Measurements from ENCODE around the gene SLC66A3. TPM values are rescaled to one million over a fixed set of nuclear protein-coding genes. Genes with fewer than 3 reads are reported as not detected.

SLC66A3 gene
- total and polyA plus RNA-seq, 2 experiments from 2014 or later, result 34.9 to 46.8 TPM

DNA sequence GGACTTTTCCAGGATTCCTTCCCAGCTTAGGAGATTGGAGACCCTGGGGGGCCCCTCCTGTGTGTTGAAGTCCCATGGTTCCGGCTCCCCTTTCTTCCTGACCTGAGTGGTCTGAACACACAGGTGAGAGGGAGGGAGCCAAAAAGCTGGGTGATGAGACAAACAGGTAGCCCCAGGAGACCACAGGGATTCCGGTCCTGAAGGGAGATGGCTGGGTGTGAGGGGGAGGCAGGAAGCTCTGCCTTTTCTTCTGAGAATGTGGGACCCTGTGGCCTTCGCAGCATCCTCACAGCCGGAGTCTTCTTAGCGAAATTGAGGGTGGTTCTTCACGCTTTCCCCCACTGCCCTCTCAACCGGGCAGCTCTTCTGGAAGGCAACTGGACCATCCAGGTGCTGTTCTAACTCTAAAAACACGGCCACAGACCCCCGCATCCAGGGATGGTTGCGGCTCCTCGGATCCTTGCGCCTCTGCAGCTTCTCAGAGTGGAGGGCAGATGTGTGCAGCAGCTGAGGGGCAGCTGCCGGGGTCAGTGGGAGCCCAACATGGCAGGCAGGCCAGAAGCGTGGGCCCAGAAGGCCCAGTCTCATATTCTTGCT, 4.4 kb downstream of the SLC66A3 start:
- 92 to 94% methylated on average over 14 of the region's 14 CpGs for whole genome bisulfite sequencing, 2 experiments (ENCODE audit: low coverage in 1 of 2, low lambda C conversion rate in 2 of 2, missing lambda C conversion rate in 2 of 2)
- Histone ChIP-seq H3K4me3 (no peak overlapping the region), H3K79me2 (ENCODE audit: insufficient read depth) (no peaks in the 10 kb centered on the region), H3K4me2 (ENCODE audit: unreplicated experiment) (no peak overlapping the region), H3K9me2 (ENCODE audit: insufficient read depth) (no peaks in the 10 kb centered on the region), H2AFZ (no peak overlapping the region), H3K9ac (no peak overlapping the region), H3K9me3 (ENCODE audit: low read depth) (no peaks in the 10 kb centered on the region), H3K27me3 (replicated peaks; ENCODE audit: insufficient read depth) (no peaks in the 10 kb centered on the region), H3K27ac (no peak overlapping the region), H4K20me1 (ENCODE audit: insufficient read depth) (no peaks in the 10 kb centered on the region), H3K4me1 (ENCODE audit: insufficient read depth) (no peaks in the 10 kb centered on the region), H3F3A (ENCODE audit: insufficient read depth) (no peaks in the 10 kb centered on the region), H3K36me3 (ENCODE audit: low read depth) (no peaks in the 10 kb centered on the region)
- TF ChIP-seq EZH2phosphoT487 (IDR thresholded peaks at IDR 0.05; ENCODE audit: insufficient read depth, low read depth), result no peak
- TF ChIP-seq EZH2 (IDR thresholded peaks at IDR 0.05; ENCODE audit: insufficient read depth, poor library complexity, severe bottlenecking), result no peak
- in situ Hi-C loops (cut with MboI), result no loop called here
- no peak for DNase-seq

DNA sequence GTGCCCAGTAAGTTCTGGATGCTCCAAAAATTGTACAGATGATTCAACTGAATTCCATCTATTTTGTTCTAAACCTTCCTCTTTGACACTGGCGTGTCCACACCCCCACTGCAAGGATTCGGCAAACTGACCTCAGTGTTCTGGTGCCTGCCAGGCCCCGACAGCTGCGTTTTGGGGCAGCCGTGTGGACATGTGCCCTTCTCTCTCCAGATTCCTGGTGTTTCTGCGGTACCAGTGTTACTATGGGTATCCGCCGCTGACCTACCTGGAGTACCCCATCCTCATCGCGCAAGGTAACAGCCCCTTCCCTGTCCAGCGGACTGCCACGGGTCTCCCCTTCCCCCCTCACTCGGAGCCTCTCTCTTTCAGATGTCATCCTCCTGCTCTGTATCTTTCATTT, 5.0 kb downstream of the SLC66A3 start:
- no peaks in the 10 kb centered on the region for H3F3A ChIP-seq (ENCODE audit: insufficient read depth)
- H3K27me3 ChIP-seq (replicated peaks; ENCODE audit: insufficient read depth), result no peaks in the 10 kb centered on the region
- no peak overlapping the region for H2AFZ ChIP-seq
- H3K9me3 ChIP-seq (ENCODE audit: low read depth), result no peaks in the 10 kb centered on the region
- no peaks in the 10 kb centered on the region for H3K4me1 ChIP-seq (ENCODE audit: insufficient read depth)
- in situ Hi-C loops (cut with MboI), result no loop called here
- DNase-seq, result no peak
- TF ChIP-seq EZH2phosphoT487 (IDR thresholded peaks at IDR 0.05; ENCODE audit: insufficient read depth, low read depth) (no peak), EZH2 (IDR thresholded peaks at IDR 0.05; ENCODE audit: insufficient read depth, poor library complexity, severe bottlenecking) (no peak)
- no peaks in the 10 kb centered on the region for H3K79me2 ChIP-seq (ENCODE audit: insufficient read depth)
- no peak overlapping the region for H3K4me2 ChIP-seq (ENCODE audit: unreplicated experiment)
- WGBS, 2 experiments (ENCODE audit: low coverage in 1 of 2, low lambda C conversion rate in 2 of 2, missing lambda C conversion rate in 2 of 2), result 95 to 96% methylated on average over 13 of the region's 13 CpGs
- no peaks in the 10 kb centered on the region for H3K9me2 ChIP-seq (ENCODE audit: insufficient read depth)
- no peaks in the 10 kb centered on the region for H3K36me3 ChIP-seq (ENCODE audit: low read depth)
- no peak overlapping the region for H3K27ac ChIP-seq
- H3K9ac ChIP-seq, result no peak overlapping the region
- no peaks in the 10 kb centered on the region for H4K20me1 ChIP-seq (ENCODE audit: insufficient read depth)
- H3K4me3 ChIP-seq, result no peak overlapping the region

DNA sequence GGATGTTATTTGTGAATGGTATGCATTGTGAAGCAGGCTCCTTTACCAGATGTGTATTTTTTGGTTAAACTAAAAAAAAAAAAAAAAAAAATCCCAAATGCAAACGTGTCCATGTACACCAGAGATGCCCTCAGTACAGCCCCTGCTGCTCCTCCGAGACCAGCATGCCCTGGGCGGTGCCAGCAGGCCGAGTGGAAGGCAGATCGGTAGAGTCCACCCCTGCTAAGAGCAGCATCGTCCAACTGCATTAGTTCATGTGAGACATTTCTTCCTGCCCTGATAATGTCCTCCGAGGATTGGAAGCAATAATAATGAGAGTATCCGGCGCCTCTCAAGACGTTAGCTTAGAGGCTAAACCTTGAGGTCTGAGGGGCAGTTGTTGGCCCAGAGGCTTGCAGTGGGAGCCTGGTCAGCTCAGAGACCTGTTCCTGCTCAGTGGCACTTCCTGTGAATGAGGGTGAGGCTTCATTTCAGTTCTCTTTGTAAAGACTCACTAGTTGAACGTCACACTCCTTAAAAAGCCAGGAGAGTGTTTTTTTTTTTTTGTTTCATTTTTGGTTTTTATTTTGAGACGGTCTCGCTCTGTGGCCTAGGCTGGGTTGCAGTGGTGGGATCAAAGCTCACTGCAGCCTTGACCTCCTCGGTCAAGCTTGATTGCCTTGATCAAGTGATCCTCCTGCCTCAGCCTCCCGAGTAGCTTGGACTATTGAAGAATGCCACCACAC, 5.6 kb downstream of the SLC66A3 start:
- in situ Hi-C loops (cut with MboI), result no loop called here
- no peak for DNase-seq

DNA sequence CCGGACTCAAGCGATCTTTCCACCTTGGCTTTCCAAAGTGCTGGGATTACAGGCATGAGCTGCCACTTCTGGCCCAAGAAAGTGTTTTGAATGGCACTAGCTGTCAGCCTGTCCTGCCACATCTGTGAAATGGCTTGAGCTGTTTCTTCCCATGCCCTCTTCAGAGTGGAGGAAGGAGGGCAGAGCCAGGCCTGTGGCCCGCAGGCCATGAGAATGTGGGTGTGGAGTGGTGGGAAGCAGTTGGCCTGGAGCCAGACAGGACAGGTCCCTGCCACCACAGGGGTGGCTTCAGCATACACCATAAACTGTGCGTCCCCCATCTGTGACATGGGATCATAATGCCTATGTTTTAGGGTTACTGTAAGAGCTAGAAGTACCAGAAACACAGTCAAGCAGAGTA, 6.5 kb downstream of the SLC66A3 start:
- no peaks in the 10 kb centered on the region for H3K36me3 ChIP-seq (ENCODE audit: low read depth)
- no peak overlapping the region for H3K27ac ChIP-seq
- TF ChIP-seq EZH2 (IDR thresholded peaks at IDR 0.05; ENCODE audit: insufficient read depth, poor library complexity, severe bottlenecking) (no peak), EZH2phosphoT487 (IDR thresholded peaks at IDR 0.05; ENCODE audit: insufficient read depth, low read depth) (no peak)
- no peaks in the 10 kb centered on the region for H3K4me1 ChIP-seq (ENCODE audit: insufficient read depth)
- no peak overlapping the region for H3K4me2 ChIP-seq (ENCODE audit: unreplicated experiment)
- no peaks in the 10 kb centered on the region for H3K27me3 ChIP-seq (replicated peaks; ENCODE audit: insufficient read depth)
- in situ Hi-C loops (cut with MboI), result no loop called here
- H3K9me3 ChIP-seq (ENCODE audit: low read depth), result no peaks in the 10 kb centered on the region
- no peaks in the 10 kb centered on the region for H3F3A ChIP-seq (ENCODE audit: insufficient read depth)
- no peak overlapping the region for H3K9ac ChIP-seq
- no peak for DNase-seq
- WGBS, 2 experiments (ENCODE audit: low coverage in 1 of 2, low lambda C conversion rate in 2 of 2, missing lambda C conversion rate in 2 of 2), result 98 to 100% methylated on average over 4 of the region's 4 CpGs
- no peak overlapping the region for H2AFZ ChIP-seq
- no peaks in the 10 kb centered on the region for H3K79me2 ChIP-seq (ENCODE audit: insufficient read depth)
- no peaks in the 10 kb centered on the region for H4K20me1 ChIP-seq (ENCODE audit: insufficient read depth)
- no peaks in the 10 kb centered on the region for H3K9me2 ChIP-seq (ENCODE audit: insufficient read depth)
- H3K4me3 ChIP-seq, result no peak overlapping the region

More for the DNA sequence above, 5.6 kb downstream of the SLC66A3 start:
- Histone ChIP-seq H3K27ac (no peak overlapping the region), H3K9ac (no peak overlapping the region), H3K36me3 (ENCODE audit: low read depth) (no peaks in the 10 kb centered on the region), H3K27me3 (replicated peaks; ENCODE audit: insufficient read depth) (no peaks in the 10 kb centered on the region), H3K4me3 (no peak overlapping the region), H3K4me2 (ENCODE audit: unreplicated experiment) (no peak overlapping the region), H4K20me1 (ENCODE audit: insufficient read depth) (no peaks in the 10 kb centered on the region), H3F3A (ENCODE audit: insufficient read depth) (no peaks in the 10 kb centered on the region), H3K9me3 (ENCODE audit: low read depth) (no peaks in the 10 kb centered on the region), H3K9me2 (ENCODE audit: insufficient read depth) (no peaks in the 10 kb centered on the region), H3K4me1 (ENCODE audit: insufficient read depth) (no peaks in the 10 kb centered on the region), H2AFZ (no peak overlapping the region), H3K79me2 (ENCODE audit: insufficient read depth) (no peaks in the 10 kb centered on the region)
- 88 to 90% methylated on average over 15 of the region's 15 CpGs for WGBS, 2 experiments (ENCODE audit: low coverage in 1 of 2, low lambda C conversion rate in 2 of 2, missing lambda C conversion rate in 2 of 2)
- TF ChIP-seq EZH2phosphoT487 (IDR thresholded peaks at IDR 0.05; ENCODE audit: insufficient read depth, low read depth) (no peak), EZH2 (IDR thresholded peaks at IDR 0.05; ENCODE audit: insufficient read depth, poor library complexity, severe bottlenecking) (no peak)

Data from GM23248 (cell line).